Measurements from ENCODE around the gene RAB35. TPM values are rescaled to one million over a fixed set of nuclear protein-coding genes. Genes with fewer than 3 reads are reported as not detected.

The RAB35 gene
- total and polyA plus RNA-seq, 9 donors = 14.1 to 48.5 (median 39.3) TPM

- Histone ChIP-seq H3K27ac (no peak overlapping the region), H3K9me3 (no peaks in the 10 kb centered on the region), H3K4me1 (ENCODE audit: insufficient read depth) (no peaks in the 10 kb centered on the region), H3K4me3 (no peak overlapping the region), H3K36me3 (no peaks in the 10 kb centered on the region), H3K27me3 (no peaks in the 10 kb centered on the region)
- intact Hi-C loops (cut with DNase I) = no loop called here
- 60 to 75% (median 65%) methylated on average over 9 of the region's 9 CpGs for WGBS, 3 donors
- TF ChIP-seq CTCF (IDR thresholded peaks at IDR 0.05) = no peak
- no peak for TF ChIP-seq POLR2A (IDR thresholded peaks at IDR 0.05)
- no peak for TF ChIP-seq EP300 (IDR thresholded peaks at IDR 0.05)
- no peak for DNase-seq
Measured at GRCh38 chr12:120079411-120080400, 36.8 kb downstream of the RAB35 start.

GRCh38 chr12:120078868-120079267 lies 37.7 kb downstream of the RAB35 start:
- Histone ChIP-seq H3K27me3 (no peaks in the 10 kb centered on the region), H3K4me3 (no peak overlapping the region), H3K9me3 (no peaks in the 10 kb centered on the region), H3K36me3 (no peaks in the 10 kb centered on the region), H3K27ac (no peak overlapping the region), H3K4me1 (ENCODE audit: insufficient read depth) (no peaks in the 10 kb centered on the region)
- no peak for DNase-seq
- intact Hi-C loops (cut with DNase I) = no loop called here
- WGBS, 3 donors = 77 to 83% (median 82%) methylated on average over 5 of the region's 5 CpGs
- TF ChIP-seq EP300 (IDR thresholded peaks at IDR 0.05) (no peak), CTCF (IDR thresholded peaks at IDR 0.05) (no peak), POLR2A (IDR thresholded peaks at IDR 0.05) (no peak)

GRCh38 chr12:120077260-120077659 lies 39.3 kb downstream of the RAB35 start:
- Histone ChIP-seq H3K4me3 (no peak overlapping the region), H3K27ac (no peak overlapping the region), H3K27me3 (no peaks in the 10 kb centered on the region), H3K4me1 (ENCODE audit: insufficient read depth) (no peaks in the 10 kb centered on the region), H3K9me3 (no peaks in the 10 kb centered on the region), H3K36me3 (no peaks in the 10 kb centered on the region)
- intact Hi-C loops (cut with DNase I) = no loop called here
- TF ChIP-seq EP300 (IDR thresholded peaks at IDR 0.05) (no peak), POLR2A (IDR thresholded peaks at IDR 0.05) (no peak), CTCF (IDR thresholded peaks at IDR 0.05) (no peak)
- WGBS, 3 donors = 84 to 90% (median 86%) methylated on average over 6 of the region's 6 CpGs
- no peak for DNase-seq

- no peak overlapping the region for H3K27ac ChIP-seq
- no peak overlapping the region for H3K4me3 ChIP-seq
- DNase-seq = no peak
- TF ChIP-seq EP300 (IDR thresholded peaks at IDR 0.05) = no peak
- no peak for TF ChIP-seq POLR2A (IDR thresholded peaks at IDR 0.05)
- no peak for TF ChIP-seq CTCF (IDR thresholded peaks at IDR 0.05)
- H3K9me3 ChIP-seq = no peaks in the 10 kb centered on the region
- no peaks in the 10 kb centered on the region for H3K27me3 ChIP-seq
- intact Hi-C loops (cut with DNase I) = no loop called here
- H3K4me1 ChIP-seq (ENCODE audit: insufficient read depth) = no peaks in the 10 kb centered on the region
- 95 to 99% (median 96%) methylated on average over 6 of the region's 6 CpGs for WGBS, 3 donors
- H3K36me3 ChIP-seq = no peaks in the 10 kb centered on the region
Measured at GRCh38 chr12:120076651-120077050, 39.9 kb downstream of the RAB35 start.

Measured in ovary (tissue), 9 donors.